Endothelial cell of umbilical vein (primary cell): ENCODE results near the gene SCG2. TPM values are rescaled to one million over a fixed set of nuclear protein-coding genes. Genes with fewer than 3 reads are reported as not detected.

ENCODE experiments used
- BruUV-seq: library from RNA; stranded (reverse); fragments of 400-500 nt; replicated peaks from 2 replicates; lab custom pipeline; 2021; lab: Mats Ljungman, UMichigan
- CTCF ChIA-PET: fragments of 300-600, 350-600 bp; sonication (Branson Sonifier 250); formaldehyde crosslinking; loops from one replicate; lab custom pipeline; 2021; ENCODE audit warnings: antibody characterized with exemption, inconsistent platforms; lab: Charles Lee
- POLR2A ChIA-PET: fragments of 300-600, 350-600 bp; sonication (Branson Sonifier 250); formaldehyde crosslinking; loops from one replicate; lab custom pipeline; 2021; ENCODE audit warnings: antibody characterized with exemption, inconsistent platforms; lab: Charles Lee
- DNase-seq: peaks from one replicate; pipeline ENCODE4 v3.0.0-alpha.2; 2011; ENCODE audit warnings: low read depth, low spot score
- FAIRE-seq: peaks from 2 replicates; lab custom pipeline; 2011; peaks lifted over from hg19 to GRCh38; lab: Jason Lieb, UNC
- H2AFZ ChIP-seq: 2 replicates; pipeline ENCODE4 v1.6.0; 2012; ENCODE audit warnings: low read depth, low read length, control low read depth, inconsistent platforms
- H3K27ac ChIP-seq: 2 replicates; pipeline ENCODE4 v1.5.1; 2011; ENCODE audit warnings: low read depth, mild to moderate bottlenecking, control low read depth, low read length, moderate library complexity; ENCODE audit not compliant: insufficient read depth
- H3K27me3 ChIP-seq, 2 experiments: 2 replicates each; pipeline versions ENCODE4 v1.6.0 to v1.6.1; 2011; ENCODE audit warnings: low read length in 2 of 2, mixed read lengths in 1 of 2; ENCODE audit not compliant: control insufficient read depth in 2 of 2, insufficient read depth in 2 of 2
- H3K36me3 ChIP-seq, 2 experiments: 2 replicates in 1 of 2; 3 replicates in 1 of 2; pipeline ENCODE4 v1.5.1; 2011; ENCODE audit warnings: low read length in 2 of 2, mild to moderate bottlenecking in 1 of 2, moderate library complexity in 1 of 2; ENCODE audit not compliant: control insufficient read depth in 2 of 2, insufficient read depth in 2 of 2; ENCODE audit errors: extremely low read depth in 1 of 2
- H3K4me1 ChIP-seq: 3 replicates; pipeline ENCODE4 v1.5.1; 2011; ENCODE audit warnings: mild to moderate bottlenecking, low read length; ENCODE audit not compliant: control insufficient read depth, insufficient read depth; ENCODE audit errors: extremely low read depth
- H3K4me2 ChIP-seq: 2 replicates; pipeline ENCODE4 v1.6.1; 2011; ENCODE audit warnings: low read length, control low read depth, mixed read lengths; ENCODE audit not compliant: insufficient read depth
- H3K4me3 ChIP-seq, 3 experiments: fragments of 200-600 bp in 1 of 3; sonication (generic), shearing (Covaris generic) in 1 of 3; replicated peaks in 1 of 3; 2 replicates each; pipeline ENCODE4 v1.5.1; 2011 to 2016; ENCODE audit warnings: control low read depth in 3 of 3, low read length in 3 of 3, mild to moderate bottlenecking in 2 of 3, inconsistent platforms in 1 of 3, low read depth in 1 of 3, moderate library complexity in 1 of 3; ENCODE audit not compliant: insufficient read depth in 1 of 3
- H3K79me2 ChIP-seq: 2 replicates; pipeline ENCODE4 v1.6.0; 2012; ENCODE audit warnings: low read length, inconsistent platforms; ENCODE audit not compliant: control insufficient read depth, insufficient read depth
- H3K9ac ChIP-seq: replicated peaks from 2 replicates; pipeline ENCODE3; 2011; ENCODE audit warnings: low read length, control low read depth; ENCODE audit not compliant: insufficient read depth; ENCODE audit errors: extremely low read depth
- H3K9me1 ChIP-seq: replicated peaks from 3 replicates; pipeline ENCODE4 v1.6.0; 2011; ENCODE audit warnings: mild to moderate bottlenecking, low read length; ENCODE audit not compliant: control insufficient read depth, insufficient read depth; ENCODE audit errors: extremely low read depth
- H3K9me3 ChIP-seq: replicated peaks from 2 replicates; pipeline ENCODE4 v1.5.1; 2012; ENCODE audit warnings: low read length, inconsistent platforms; ENCODE audit not compliant: control insufficient read depth, insufficient read depth
- H4K20me1 ChIP-seq: replicated peaks from 2 replicates; pipeline ENCODE3; 2011; ENCODE audit warnings: mild to moderate bottlenecking, low read length; ENCODE audit not compliant: control insufficient read depth, insufficient read depth; ENCODE audit errors: extremely low read depth
- CTCF ChIP-seq, 2 donors: IDR thresholded peaks; 1 replicate in 1 of 2; 2 replicates in 1 of 2; pipeline ENCODE4 v1.5.1; 2011; ENCODE audit warnings: low read length in 2 of 2, mild to moderate bottlenecking in 2 of 2, moderate library complexity in 2 of 2, control low read depth in 1 of 2, inconsistent platforms in 1 of 2, low read depth in 1 of 2; ENCODE audit not compliant: insufficient read depth in 1 of 2; ENCODE audit errors: extremely low read depth in 1 of 2
- EZH2 ChIP-seq: IDR thresholded peaks from 2 replicates; pipeline ENCODE4 v1.6.1; 2012; ENCODE audit warnings: borderline replicate concordance, low read depth, mild to moderate bottlenecking, moderate library complexity, low read length, inconsistent platforms; ENCODE audit not compliant: severe bottlenecking
- FOS ChIP-seq: IDR thresholded peaks from 2 replicates; pipeline ENCODE4 v1.6.1; 2011; ENCODE audit warnings: mild to moderate bottlenecking, low read length, moderate library complexity, borderline replicate concordance; ENCODE audit not compliant: insufficient read depth
- GATA2 ChIP-seq: IDR thresholded peaks from 2 replicates; pipeline ENCODE4 v1.7.0; 2011; ENCODE audit warnings: low read depth, mild to moderate bottlenecking, moderate library complexity, mixed read lengths, low read length; ENCODE audit not compliant: insufficient read length, insufficient read depth
- JUN ChIP-seq: IDR thresholded peaks from 2 replicates; pipeline ENCODE4 v1.6.1; 2011; ENCODE audit warnings: borderline replicate concordance, low read depth; ENCODE audit not compliant: insufficient read length, insufficient read depth
- MAX ChIP-seq: IDR thresholded peaks from 2 replicates; pipeline ENCODE4 v1.6.1; 2011; ENCODE audit not compliant: insufficient read depth, insufficient read length
- MYC ChIP-seq: IDR thresholded peaks from one replicate; pipeline ENCODE4 v1.6.1; 2011; ENCODE audit warnings: mild to moderate bottlenecking, low read depth, low read length
- POLR2A ChIP-seq: IDR thresholded peaks from 2 replicates; pipeline ENCODE4 v1.6.1; 2012; ENCODE audit warnings: low read depth, mild to moderate bottlenecking, control low read depth, low read length
- POLR2AphosphoS5 ChIP-seq: IDR thresholded peaks from 2 replicates; pipeline ENCODE4 v1.6.1; 2012; ENCODE audit warnings: low read depth, mild to moderate bottlenecking, control low read depth, low read length, moderate library complexity; ENCODE audit not compliant: insufficient read depth
- dilution Hi-C: fragments of 300-500 bp; cut with MboI; formaldehyde crosslinking; loops from one replicate; pipeline ENCODE4 v1.15.0; 2019; ENCODE audit warnings: low sequenced_read_pairs; ENCODE audit not compliant: extremely low pct_ligation_motif_present
- intact Hi-C: fragments of 100-400 bp; cut with micrococcal nuclease; formaldehyde crosslinking; loops from one replicate; pipeline ENCODE4 v1.10.0; 2022
- polyA plus RNA-seq, 4 experiments: library from polyadenylated mRNA; depleted of rRNA in 3 of 4; stranded (reverse) in 3 of 4; unstranded in 1 of 4; fragments of >200 nt; gene quantifications; 2 replicates each; pipeline versions ENCODE4 v1.2.1 to v1.2.3, GENCODE V29; 2011 to 2012; ENCODE audit warnings: missing spikeins in 1 of 4
- total RNA-seq: library from RNA; stranded (reverse); gene quantifications from 2 replicates; pipeline ENCODE4 v1.2.3, GENCODE V29; 2021

Gene SCG2
- total and polyA plus RNA-seq, 2 donors (not counting 3 experiments of a cell fraction or from before 2014, with no cell fraction given) = not detected

GRCh38 chr2:223585666-223586065 is 16.5 kb downstream of the SCG2 start:
- Histone ChIP-seq H4K20me1 (no peaks in the 10 kb centered on the region), H3K9me1 (no peaks in the 10 kb centered on the region), H3K9me3 (no peaks in the 10 kb centered on the region), H3K9ac (no peak overlapping the region), H3K4me2 (no peak overlapping the region), H3K4me3 (no peak overlapping the region), H3K27ac (no peak overlapping the region), H3K36me3 (no peaks in the 10 kb centered on the region), H3K79me2 (no peaks in the 10 kb centered on the region), H2AFZ (no peak overlapping the region), H3K4me1 (peaks cover 3% of the 10 kb centered on the region), H3K27me3 (peaks cover 0 to 5% of the 10 kb centered on the region in 2 experiments)
- dilution Hi-C loops (no loop called here), intact Hi-C loops (no loop called here)
- no TSS peak for BruUV-seq
- no peak for DNase-seq
- no peak for FAIRE-seq
- CTCF ChIA-PET = interaction anchor here (0.8 to 1.7 kb wide), 3 partner anchors 17 to 338 kb away, joined by 3 to 5 read pairs (median 4); partner anchors contain the start of gene SCG2
- POLR2A ChIA-PET = no interaction called here
- TF ChIP-seq GATA2 (no peak), CTCF (IDR thresholded peaks at IDR 0.05; ENCODE audit: extremely low read depth in 1 of 2, insufficient read depth in 1 of 2, low read depth in 1 of 2, low read length in 2 of 2) (no peak), EZH2 (no peak), POLR2AphosphoS5 (no peak), POLR2A (no peak), JUN (no peak), MYC (no peak), FOS (no peak), MAX (no peak)
